Measurements from ENCODE around the gene NFIA.

DNA sequence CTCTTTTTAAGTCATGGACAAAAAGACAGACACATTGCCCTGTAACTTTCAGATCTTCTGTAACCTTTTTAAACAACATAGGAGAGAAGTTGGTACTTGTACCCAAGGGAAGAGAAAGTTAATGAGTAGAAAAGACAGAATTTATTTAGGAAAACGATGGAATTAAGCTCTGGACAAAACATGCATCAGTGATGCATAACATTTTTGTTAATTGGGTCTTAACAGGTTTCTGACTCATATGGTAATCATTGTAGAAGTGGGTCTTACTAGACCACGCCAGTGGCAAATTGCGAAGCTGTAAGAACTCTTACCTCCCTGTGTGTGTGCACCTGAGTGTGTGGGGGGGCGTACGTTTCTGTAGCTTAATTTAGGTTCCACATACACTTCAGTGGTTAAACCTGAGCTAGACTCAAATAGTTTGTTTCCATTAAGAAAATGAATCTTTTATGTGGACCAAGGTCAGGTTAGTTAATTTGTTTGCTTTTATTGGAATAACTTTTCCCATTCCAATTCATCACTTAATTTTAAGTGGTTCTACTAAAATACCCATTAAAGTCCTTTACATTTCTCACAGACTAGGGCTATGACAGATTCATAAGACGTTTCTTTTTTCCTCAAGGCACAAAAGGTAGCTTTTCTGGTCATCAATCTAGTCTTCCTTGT is 48.1 kb downstream of the NFIA start:
- TF ChIP-seq, protein P1, sequence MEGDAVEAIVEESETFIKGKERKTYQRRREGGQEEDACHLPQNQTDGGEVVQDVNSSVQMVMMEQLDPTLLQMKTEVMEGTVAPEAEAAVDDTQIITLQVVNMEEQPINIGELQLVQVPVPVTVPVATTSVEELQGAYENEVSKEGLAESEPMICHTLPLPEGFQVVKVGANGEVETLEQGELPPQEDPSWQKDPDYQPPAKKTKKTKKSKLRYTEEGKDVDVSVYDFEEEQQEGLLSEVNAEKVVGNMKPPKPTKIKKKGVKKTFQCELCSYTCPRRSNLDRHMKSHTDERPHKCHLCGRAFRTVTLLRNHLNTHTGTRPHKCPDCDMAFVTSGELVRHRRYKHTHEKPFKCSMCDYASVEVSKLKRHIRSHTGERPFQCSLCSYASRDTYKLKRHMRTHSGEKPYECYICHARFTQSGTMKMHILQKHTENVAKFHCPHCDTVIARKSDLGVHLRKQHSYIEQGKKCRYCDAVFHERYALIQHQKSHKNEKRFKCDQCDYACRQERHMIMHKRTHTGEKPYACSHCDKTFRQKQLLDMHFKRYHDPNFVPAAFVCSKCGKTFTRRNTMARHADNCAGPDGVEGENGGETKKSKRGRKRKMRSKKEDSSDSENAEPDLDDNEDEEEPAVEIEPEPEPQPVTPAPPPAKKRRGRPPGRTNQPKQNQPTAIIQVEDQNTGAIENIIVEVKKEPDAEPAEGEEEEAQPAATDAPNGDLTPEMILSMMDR (IDR thresholded peaks at IDR 0.05) = no peak
- TF ChIP-seq POLR2A (IDR thresholded peaks at IDR 0.05) (no peak), POLR2AphosphoS5 (IDR thresholded peaks at IDR 0.05) (no peak)

Measured in prostate gland (tissue), 2 donors.